Chondrocyte (in vitro differentiated cells): Measurements from ENCODE around the gene URAD. TPM values are rescaled to one million over a fixed set of nuclear protein-coding genes. Genes with fewer than 3 reads are reported as not detected.

Source experiments
- DNase-seq: peaks from one replicate; pipeline ENCODE4 v3.0.0; 2021; ENCODE audit warnings: mixed read lengths, low spot score
- H3K27ac Mint-ChIP-seq: one replicate; pipeline ENCODE4 v1.8.0; 2021; ENCODE audit warnings: mild to moderate bottlenecking, moderate library complexity, mixed read lengths; ENCODE audit not compliant: unreplicated experiment
- H3K27me3 Mint-ChIP-seq: 2 replicates; pipeline ENCODE4 v1.8.0; 2021; ENCODE audit warnings: low read depth, mixed read lengths
- H3K36me3 Mint-ChIP-seq: 2 replicates; pipeline ENCODE4 v1.8.0; 2021; ENCODE audit warnings: low read depth, mixed read lengths
- H3K4me1 Mint-ChIP-seq: 2 replicates; pipeline ENCODE4 v1.8.0; 2021; ENCODE audit warnings: low read depth, mild to moderate bottlenecking, mixed read lengths
- H3K4me3 Mint-ChIP-seq: one replicate; pipeline ENCODE4 v1.8.0; 2021; ENCODE audit warnings: mild to moderate bottlenecking, moderate library complexity, mixed read lengths; ENCODE audit not compliant: unreplicated experiment
- H3K9me3 Mint-ChIP-seq: 2 replicates; pipeline ENCODE4 v1.8.0; 2021; ENCODE audit warnings: low read depth, mixed read lengths
- CTCF ChIP-seq: fragments of 200-600 bp; sonication (generic); IDR thresholded peaks from 2 replicates; pipeline ENCODE4 v1.5.0; 2021; ENCODE audit warnings: antibody characterized with exemption, mild to moderate bottlenecking, moderate library complexity
- total RNA-seq: library from RNA; stranded (reverse); gene quantifications from 3 replicates; pipeline ENCODE4 v1.2.1, GENCODE V29; 2021

URAD gene
- total RNA-seq, 1 donor from 2014 or later: not detected

GRCh38 chr13:27973291-27973690 lies 15.2 kb downstream of the URAD start:
- no peak for DNase-seq
- no peak for TF ChIP-seq CTCF
- Mint-ChIP-seq H3K36me3 (no peaks in the 10 kb centered on the region), H3K27me3 (peaks cover 81% of the 10 kb centered on the region), H3K4me1 (peaks cover 8% of the 10 kb centered on the region), H3K4me3 (no peak overlapping the region), H3K9me3 (no peaks in the 10 kb centered on the region), H3K27ac (no peak overlapping the region)

GRCh38 chr13:27972478-27972820 lies 16.0 kb downstream of the URAD start:
- Mint-ChIP-seq H3K36me3 (no peaks in the 10 kb centered on the region), H3K4me3 (no peak overlapping the region), H3K4me1 (peaks cover 9% of the 10 kb centered on the region), H3K27me3 (peaks cover 84% of the 10 kb centered on the region), H3K9me3 (no peaks in the 10 kb centered on the region), H3K27ac (no peak overlapping the region)
- TF ChIP-seq CTCF: no peak
- no peak for DNase-seq

GRCh38 chr13:27971776-27972477 lies 16.6 kb downstream of the URAD start:
- no peak for DNase-seq
- H3K9me3 Mint-ChIP-seq: no peaks in the 10 kb centered on the region
- H3K27me3 Mint-ChIP-seq: peaks cover 84% of the 10 kb centered on the region
- no peak overlapping the region for H3K27ac Mint-ChIP-seq
- H3K4me3 Mint-ChIP-seq: no peak overlapping the region
- H3K36me3 Mint-ChIP-seq: no peaks in the 10 kb centered on the region
- H3K4me1 Mint-ChIP-seq: peaks cover 9% of the 10 kb centered on the region
- TF ChIP-seq CTCF: no peak

- H3K27me3 Mint-ChIP-seq: peaks cover 84% of the 10 kb centered on the region
- H3K9me3 Mint-ChIP-seq: no peaks in the 10 kb centered on the region
- H3K27ac Mint-ChIP-seq: no peak overlapping the region
- H3K4me3 Mint-ChIP-seq: no peak overlapping the region
- peaks cover 12% of the 10 kb centered on the region for H3K4me1 Mint-ChIP-seq
- TF ChIP-seq CTCF: no peak
- no peaks in the 10 kb centered on the region for H3K36me3 Mint-ChIP-seq
- no peak for DNase-seq
These were observed 17.3 kb downstream of the URAD start for GRCh38 chr13:27971236-27971645.

GRCh38 chr13:27970382-27971235 lies 17.9 kb downstream of the URAD start:
- no peak for TF ChIP-seq CTCF
- H3K27ac Mint-ChIP-seq: no peak overlapping the region
- H3K4me3 Mint-ChIP-seq: no peak overlapping the region
- peaks cover 14% of the 10 kb centered on the region for H3K4me1 Mint-ChIP-seq
- H3K27me3 Mint-ChIP-seq: peaks cover 84% of the 10 kb centered on the region
- no peak for DNase-seq
- H3K9me3 Mint-ChIP-seq: no peaks in the 10 kb centered on the region
- no peaks in the 10 kb centered on the region for H3K36me3 Mint-ChIP-seq
